ENCODE data around the gene GLYATL1.
"Not testable (repeated sequence)": the region's sequence is repeated elsewhere in the genome, so short reads cannot be mapped to it uniquely, and the experiment has no call there.

Gene GLYATL1

DNA sequence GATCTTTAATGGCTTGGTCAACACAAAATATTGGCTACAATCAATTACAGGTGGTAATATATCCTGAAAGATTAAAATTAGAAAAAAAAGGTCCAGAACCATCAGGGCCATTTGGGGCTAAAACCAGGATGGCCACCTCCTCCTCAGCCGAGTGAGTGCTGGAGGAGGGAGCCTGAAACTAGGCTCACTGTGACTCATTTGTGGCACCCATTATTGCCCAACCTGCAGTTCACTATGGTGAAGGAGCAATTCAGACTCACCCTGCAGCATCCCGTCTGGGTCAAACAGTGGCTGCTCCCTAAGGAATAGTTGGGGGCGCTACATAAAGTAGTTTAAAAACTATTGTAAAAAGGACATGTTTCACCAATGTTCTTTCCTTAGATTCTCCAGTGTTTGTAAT is 60.7 kb downstream of the GLYATL1 start:
- H3K27ac ChIP-seq (replicated peaks; ENCODE audit: low read length): no peak overlapping the region
- no peaks in the 10 kb centered on the region for H3K4me1 ChIP-seq (ENCODE audit: control insufficient read depth in 2 of 2, insufficient read depth in 1 of 2, low read depth in 1 of 2, low read length in 2 of 2)
- H3K27me3 ChIP-seq (ENCODE audit: control insufficient read depth in 3 of 3, insufficient read depth in 3 of 3, low read depth in 1 of 3, low read length in 3 of 3): peaks cover 0 to 9% (median 0%) of the 10 kb centered on the region in 3 experiments
- no peaks in the 10 kb centered on the region for H3K9me3 ChIP-seq (replicated peaks in 1 of 2; ENCODE audit: control insufficient read depth in 2 of 2, insufficient read depth in 1 of 2, low read depth in 1 of 2, low read length in 2 of 2)
- no peak overlapping the region for H4K91ac ChIP-seq (ENCODE audit: low read depth, low read length, poor library complexity)
- H2BK120ac ChIP-seq (ENCODE audit: low read depth, low read length): no peak overlapping the region
- H3K9ac ChIP-seq (ENCODE audit: low read depth, low read length, poor library complexity): no peak overlapping the region
- no peak overlapping the region for H2BK15ac ChIP-seq (ENCODE audit: low read length)
- no peak overlapping the region for H3K18ac ChIP-seq (ENCODE audit: low read length)
- no peak overlapping the region for H2BK12ac ChIP-seq (ENCODE audit: low read length)
- H4K8ac ChIP-seq (ENCODE audit: low read depth, low read length): no peak overlapping the region
- H3K23ac ChIP-seq (ENCODE audit: low read depth, low read length, poor library complexity): no peak overlapping the region
- H2AK5ac ChIP-seq (ENCODE audit: low read depth, low read length): no peak overlapping the region
- H2AFZ ChIP-seq (ENCODE audit: low read length): no peak overlapping the region
- H3K4ac ChIP-seq (ENCODE audit: low read length): no peak overlapping the region
- no peaks in the 10 kb centered on the region for H3K36me3 ChIP-seq (replicated peaks in 1 of 2; ENCODE audit: control insufficient read depth in 2 of 2, insufficient read depth in 2 of 2, low read length in 2 of 2)
- H3K4me3 ChIP-seq (ENCODE audit: low read length in 2 of 2): no peak overlapping the region
- H2BK5ac ChIP-seq (ENCODE audit: low read length): no peak overlapping the region
- DNase-seq (ENCODE audit: low spot score): no peak
- H3K79me1 ChIP-seq (ENCODE audit: low read depth, low read length): no peaks in the 10 kb centered on the region
- no CpG with 5 or more reads among the region's 3 CpGs for WGBS, 2 donors (ENCODE audit: extremely low coverage in 2 of 2, insufficient read length in 2 of 2, insufficient replicate concordance in 1 of 2)
- H3K4me2 ChIP-seq (ENCODE audit: insufficient read depth, low read length, poor library complexity, severe bottlenecking): no peak overlapping the region
- no peak overlapping the region for H3K14ac ChIP-seq (ENCODE audit: low read length)

DNA sequence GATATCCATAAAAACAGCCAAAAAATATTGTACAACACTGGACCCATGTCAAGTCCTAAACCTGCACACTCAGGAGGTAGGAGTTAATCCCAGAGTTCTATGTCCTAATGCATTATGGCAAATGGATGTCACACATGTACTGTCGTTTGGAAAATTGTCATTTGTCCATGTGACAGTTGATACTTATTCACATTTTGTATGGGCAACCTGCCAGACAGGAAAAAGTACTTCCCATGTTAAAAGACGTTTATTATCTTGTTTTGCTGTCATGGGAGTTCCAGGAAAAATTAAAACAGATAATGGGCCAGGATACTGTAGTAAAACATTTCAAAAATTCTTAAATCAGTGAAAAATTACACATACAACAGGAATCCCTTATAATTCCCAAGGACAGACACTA is 62.7 kb downstream of the GLYATL1 start:
- not testable (repeated sequence) for H2AK5ac ChIP-seq (ENCODE audit: low read depth, low read length); H2BK5ac ChIP-seq (ENCODE audit: low read length); H4K8ac ChIP-seq (ENCODE audit: low read depth, low read length); H3K9ac ChIP-seq (ENCODE audit: low read depth, low read length, poor library complexity); H3K4me3 ChIP-seq (ENCODE audit: low read length in 2 of 2); H3K79me1 ChIP-seq (ENCODE audit: low read depth, low read length); H3K4me2 ChIP-seq (ENCODE audit: insufficient read depth, low read length, poor library complexity, severe bottlenecking); H2BK15ac ChIP-seq (ENCODE audit: low read length); H2BK12ac ChIP-seq (ENCODE audit: low read length); H3K27ac ChIP-seq (replicated peaks; ENCODE audit: low read length); H2AFZ ChIP-seq (ENCODE audit: low read length); H3K4ac ChIP-seq (ENCODE audit: low read length); DNase-seq (ENCODE audit: low spot score); H2BK120ac ChIP-seq (ENCODE audit: low read depth, low read length); H3K9me3 ChIP-seq (replicated peaks in 1 of 2; ENCODE audit: control insufficient read depth in 2 of 2, insufficient read depth in 1 of 2, low read depth in 1 of 2, low read length in 2 of 2); H3K18ac ChIP-seq (ENCODE audit: low read length); H3K23ac ChIP-seq (ENCODE audit: low read depth, low read length, poor library complexity); H4K91ac ChIP-seq (ENCODE audit: low read depth, low read length, poor library complexity); H3K4me1 ChIP-seq (ENCODE audit: control insufficient read depth in 2 of 2, insufficient read depth in 1 of 2, low read depth in 1 of 2, low read length in 2 of 2); H3K14ac ChIP-seq (ENCODE audit: low read length); H3K36me3 ChIP-seq (replicated peaks in 1 of 2; ENCODE audit: control insufficient read depth in 2 of 2, insufficient read depth in 2 of 2, low read length in 2 of 2); H3K27me3 ChIP-seq (ENCODE audit: control insufficient read depth in 3 of 3, insufficient read depth in 3 of 3, low read depth in 1 of 3, low read length in 3 of 3)
- WGBS, 2 donors (ENCODE audit: extremely low coverage in 2 of 2, insufficient read length in 2 of 2, insufficient replicate concordance in 1 of 2): no CpG with 5 or more reads among the region's 2 CpGs

Measured in neuronal stem cell (in vitro differentiated cells).